SU-DHL-6 (cell line): ENCODE data around the gene DNPH1.

Experiments used
- H2AFZ ChIP-seq: fragments of 200-600 bp; sonication (generic); 2 replicates; pipeline ENCODE4 v1.6.1; 2014; ENCODE audit warnings: low read depth, mild to moderate bottlenecking, moderate library complexity, mixed read lengths, antibody characterized with exemption, low read length; ENCODE audit not compliant: severe bottlenecking
- H3F3A ChIP-seq: fragments of 200-600 bp; shearing (Covaris generic); 2 replicates; pipeline ENCODE4 v1.6.0; 2016; ENCODE audit warnings: antibody characterized with exemption, mild to moderate bottlenecking; ENCODE audit not compliant: insufficient read depth
- H3K27ac ChIP-seq: fragments of 200-600 bp; sonication (generic); 2 replicates; pipeline ENCODE4 v1.5.1; 2016; ENCODE audit warnings: low read depth, mild to moderate bottlenecking, low read length, moderate library complexity, mixed read lengths
- H3K27me3 ChIP-seq: fragments of 200-600 bp; sonication (generic), shearing (Covaris generic); 2 replicates; pipeline ENCODE4 v1.6.0; 2014; ENCODE audit warnings: mild to moderate bottlenecking, low read length
- H3K36me3 ChIP-seq: fragments of 200-600 bp; sonication (generic); 2 replicates; pipeline ENCODE4 v1.6.1; 2014; ENCODE audit warnings: mild to moderate bottlenecking, low read length, mixed read lengths
- H3K4me2 ChIP-seq: fragments of 300-600, 200-600 bp; shearing (Covaris generic), sonication (generic); 2 replicates; pipeline ENCODE4 v1.6.0; 2014; ENCODE audit warnings: low read length, low read depth, mild to moderate bottlenecking; ENCODE audit not compliant: poor library complexity, severe bottlenecking
- H3K4me3 ChIP-seq: fragments of 200-600 bp; sonication (generic); 2 replicates; pipeline ENCODE4 v1.5.1; 2014; ENCODE audit warnings: antibody characterized with exemption, low read length, mild to moderate bottlenecking, mixed read lengths; ENCODE audit not compliant: insufficient read depth, poor library complexity, severe bottlenecking
- H3K79me2 ChIP-seq: fragments of 200-600 bp; sonication (generic); 2 replicates; pipeline ENCODE4 v1.6.1; 2014; ENCODE audit warnings: mild to moderate bottlenecking, low read length, moderate library complexity; ENCODE audit not compliant: insufficient read depth
- H3K9ac ChIP-seq: fragments of 200-600 bp; sonication (generic); 2 replicates; pipeline ENCODE4 v1.7.0; 2014; ENCODE audit warnings: mild to moderate bottlenecking, low read length
- H3K9me2 ChIP-seq: fragments of 200-600 bp; sonication (generic); replicated peaks from 2 replicates; pipeline ENCODE4 v1.6.1; 2014; ENCODE audit warnings: low read length; ENCODE audit not compliant: insufficient read depth
- H3K9me3 ChIP-seq: fragments of 200-600 bp; sonication (generic); 2 replicates; pipeline ENCODE4 v1.6.1; 2014; ENCODE audit warnings: low read length, mixed read lengths; ENCODE audit not compliant: insufficient read depth
- H4K20me1 ChIP-seq: fragments of 200-600 bp; sonication (generic); 2 replicates; pipeline ENCODE4 v1.6.1; 2014; ENCODE audit warnings: low read depth, mild to moderate bottlenecking, antibody characterized with exemption, low read length, moderate library complexity, mixed read lengths
- CTCF ChIP-seq: fragments of 200-600 bp; sonication (generic); IDR thresholded peaks from one replicate; pipeline ENCODE4 v1.5.1; 2017; ENCODE audit warnings: antibody characterized with exemption, mild to moderate bottlenecking, low read length, moderate library complexity; ENCODE audit not compliant: insufficient read depth, poor library complexity, severe bottlenecking
- EZH2phosphoT487 ChIP-seq: fragments of 200-600 bp; sonication (generic), shearing (Covaris generic); conservative IDR thresholded peaks from 2 replicates; pipeline ENCODE4 v1.6.1; 2018; ENCODE audit warnings: mild to moderate bottlenecking, antibody characterized with exemption, low read length, moderate library complexity, mixed read lengths

The DNPH1 gene

GRCh38 chr6:43231053-43231452 is 1.8 kb upstream of the DNPH1 start:
- TF ChIP-seq CTCF (no peak), EZH2phosphoT487 (no peak)
- no peak overlapping the region for H3K4me3 ChIP-seq

GRCh38 chr6:43229803-43230620 is 731 bp upstream of the DNPH1 start:
- Histone ChIP-seq H3K9ac (0 out of 2 replicates have a peak overlapping the region, but pooled peaks have one; percentile 66), H4K20me1 (no peaks in the 10 kb centered on the region), H3K36me3 (peaks cover 4% of the 10 kb centered on the region; the same call in 1 of the 2 replicates), H3K4me2 (peak overlapping the region; percentile 59), H2AFZ (peak overlapping the region; percentile 44), H3K4me3 (no peak overlapping the region), H3F3A (peaks cover 18% of the 10 kb centered on the region), H3K9me3 (no peaks in the 10 kb centered on the region), H3K27me3 (no peaks in the 10 kb centered on the region), H3K79me2 (peaks cover 18% of the 10 kb centered on the region), H3K9me2 (no peaks in the 10 kb centered on the region), H3K27ac (no peak overlapping the region)
- TF ChIP-seq CTCF (no peak), EZH2phosphoT487 (no peak)

More at GRCh38 chr6:43231053-43231452, 1.8 kb upstream of the DNPH1 start:
- no peaks in the 10 kb centered on the region for H3K9me3 ChIP-seq
- no peak overlapping the region for H3K27ac ChIP-seq
- no peak overlapping the region for H2AFZ ChIP-seq
- no peaks in the 10 kb centered on the region for H3K9me2 ChIP-seq
- H3K79me2 ChIP-seq = peaks cover 18% of the 10 kb centered on the region
- peaks cover 10% of the 10 kb centered on the region; the same call in 1 of the 2 replicates for H3F3A ChIP-seq
- no peak overlapping the region for H3K4me2 ChIP-seq
- no peak overlapping the region for H3K9ac ChIP-seq
- H3K27me3 ChIP-seq = 0 out of 2 replicates have a peak, but pooled peaks cover under 1% of the 10 kb centered on the region
- no peaks in the 10 kb centered on the region for H3K36me3 ChIP-seq
- H4K20me1 ChIP-seq = no peaks in the 10 kb centered on the region

GRCh38 chr6:43226192-43226851 is 3.0 kb downstream of the DNPH1 start:
- H3K27ac ChIP-seq = peak overlapping the region; percentile 89
- H3K9me2 ChIP-seq = no peaks in the 10 kb centered on the region
- H3K4me2 ChIP-seq = no peak overlapping the region
- H3K36me3 ChIP-seq = peaks cover 4% of the 10 kb centered on the region
- no peak for TF ChIP-seq CTCF
- no peak for TF ChIP-seq EZH2phosphoT487
- peaks cover 18% of the 10 kb centered on the region for H3K79me2 ChIP-seq
- H3K4me3 ChIP-seq = no peak overlapping the region
- H3K9ac ChIP-seq = no peak overlapping the region
- H2AFZ ChIP-seq = no peak overlapping the region
- H3F3A ChIP-seq = peaks cover 33% of the 10 kb centered on the region
- no peaks in the 10 kb centered on the region for H4K20me1 ChIP-seq
- H3K9me3 ChIP-seq = no peaks in the 10 kb centered on the region
- H3K27me3 ChIP-seq = no peaks in the 10 kb centered on the region
